Islet of Langerhans (tissue), 1 donor: ENCODE measurements around the gene KIAA1755.

Experiments used
- FAIRE-seq: peaks from one replicate; lab custom pipeline; 2011; peaks lifted over from hg19 to GRCh38; lab: Jason Lieb, UNC

The KIAA1755 gene

DNA sequence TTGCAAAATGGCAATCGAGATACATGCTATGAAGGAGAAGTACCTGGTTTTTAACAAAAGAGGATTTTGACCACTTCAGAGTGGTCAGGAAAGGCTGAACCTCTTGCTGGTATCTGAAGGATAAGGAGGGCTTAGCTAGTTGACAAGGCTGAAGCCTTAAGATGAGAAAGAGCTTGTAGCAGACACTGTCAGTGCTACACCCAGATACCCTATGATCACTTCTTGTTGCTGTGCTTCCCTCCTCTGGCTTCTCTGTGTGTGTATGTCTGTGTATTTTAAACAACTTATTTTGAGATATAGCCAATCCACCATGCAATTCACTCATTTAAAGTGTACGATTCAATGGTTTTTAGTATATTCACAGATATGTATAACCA lies 56.6 kb downstream of the KIAA1755 start:
- no peak for FAIRE-seq

DNA sequence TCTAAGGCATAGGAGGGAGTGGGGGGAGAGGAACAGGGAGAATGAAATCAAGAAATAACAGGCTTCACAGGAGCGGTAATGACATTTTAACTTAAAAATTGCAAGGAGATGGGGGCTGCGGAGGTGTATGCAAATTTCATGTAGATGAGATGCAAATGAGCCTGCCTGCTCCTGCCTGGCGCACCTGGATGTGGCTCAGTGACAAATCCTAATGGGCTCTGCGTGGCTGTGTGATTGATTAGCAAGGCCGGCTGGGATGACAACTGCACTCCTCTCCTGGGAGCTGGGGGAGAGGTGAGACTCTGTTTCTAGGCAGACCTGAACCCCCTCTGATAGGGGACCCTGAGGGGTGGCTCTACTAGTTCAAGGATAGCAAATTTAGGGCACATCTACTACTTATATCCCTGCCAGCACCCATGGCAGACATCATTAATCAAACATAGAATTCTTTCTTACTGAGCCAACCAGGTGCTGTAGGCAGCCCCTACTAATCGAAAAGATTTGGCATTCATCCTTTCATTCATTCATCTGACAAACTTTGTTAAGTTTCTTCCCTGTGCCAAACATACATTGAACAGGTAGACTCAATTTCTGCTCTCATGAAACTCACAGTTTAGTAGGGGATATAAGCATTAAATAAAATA lies 57.1 kb downstream of the KIAA1755 start:
- FAIRE-seq, result no peak

DNA sequence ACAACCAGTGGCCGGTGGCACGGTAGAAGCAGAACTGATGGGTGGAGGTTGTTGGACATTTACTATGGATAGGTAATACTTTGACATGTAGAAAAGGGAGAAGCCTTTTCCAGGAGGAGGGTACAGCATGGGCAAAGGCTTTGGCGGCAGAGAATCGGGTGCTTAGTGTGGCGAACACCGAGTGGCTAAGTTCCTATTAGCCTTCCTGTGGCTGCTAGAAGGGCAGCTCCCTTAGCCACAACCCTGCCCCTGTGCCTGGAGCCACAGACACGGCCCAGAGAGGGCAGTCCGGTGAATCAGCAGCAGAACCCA lies 57.6 kb downstream of the KIAA1755 start:
- no peak for FAIRE-seq

DNA sequence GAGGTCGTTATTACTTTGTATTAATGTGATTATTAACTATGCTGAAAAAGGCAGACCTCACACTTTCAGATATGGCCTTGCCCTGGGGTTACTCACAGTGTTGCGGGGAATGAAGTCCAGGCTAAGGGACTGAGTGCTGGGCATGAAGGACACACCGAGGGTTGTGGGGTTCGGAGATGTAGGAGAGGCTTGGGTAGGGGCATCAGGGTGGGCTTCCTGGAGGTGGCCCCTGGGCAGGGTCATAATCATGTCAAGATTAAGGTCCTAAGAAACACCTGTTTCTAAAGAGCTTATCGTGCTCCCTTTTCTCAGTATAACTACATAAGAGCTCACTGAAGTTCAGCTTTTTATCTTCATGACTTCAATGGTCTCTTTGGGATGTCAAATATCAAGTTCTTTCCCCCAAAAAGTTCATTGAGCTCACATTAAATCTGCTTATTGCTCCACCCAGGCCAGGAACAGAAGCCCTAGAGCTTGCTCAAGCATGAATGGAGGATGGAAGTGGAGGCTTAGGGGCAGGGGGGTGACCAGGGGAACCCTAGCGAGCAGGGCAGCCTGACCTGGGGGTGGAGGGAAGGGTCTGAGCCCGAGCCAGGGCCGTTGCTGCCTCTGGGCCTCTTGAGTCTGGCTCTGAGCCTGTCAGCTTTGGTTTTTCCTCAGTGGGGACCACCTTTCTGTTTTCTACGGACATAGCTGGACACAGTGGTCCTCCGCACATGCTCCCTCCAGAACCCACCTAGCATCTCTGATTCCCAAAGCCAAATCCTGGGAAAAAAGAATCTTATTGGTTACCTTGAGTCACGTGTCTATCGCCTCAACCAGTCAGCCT lies 58.2 kb downstream of the KIAA1755 start:
- FAIRE-seq, result no peak

DNA sequence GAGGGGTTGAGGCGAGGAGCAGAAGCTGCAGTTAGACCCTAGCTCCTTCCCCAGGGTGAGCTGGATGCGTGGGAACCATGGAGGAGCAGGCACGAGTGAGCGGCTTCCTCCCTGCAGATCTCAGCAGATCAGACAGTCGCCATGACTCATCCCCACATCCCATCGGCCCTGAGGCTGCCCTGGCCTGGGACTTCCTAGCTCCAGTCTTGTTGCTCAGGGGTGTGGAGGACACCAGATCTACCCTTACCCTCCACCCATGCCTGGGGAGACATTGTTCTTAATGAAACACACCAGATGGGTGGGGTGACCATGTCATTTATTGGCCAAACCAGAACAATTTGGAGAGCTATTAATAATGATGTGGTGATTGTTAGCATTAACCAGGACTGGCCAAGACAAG lies 59.2 kb downstream of the KIAA1755 start:
- FAIRE-seq, result no peak

DNA sequence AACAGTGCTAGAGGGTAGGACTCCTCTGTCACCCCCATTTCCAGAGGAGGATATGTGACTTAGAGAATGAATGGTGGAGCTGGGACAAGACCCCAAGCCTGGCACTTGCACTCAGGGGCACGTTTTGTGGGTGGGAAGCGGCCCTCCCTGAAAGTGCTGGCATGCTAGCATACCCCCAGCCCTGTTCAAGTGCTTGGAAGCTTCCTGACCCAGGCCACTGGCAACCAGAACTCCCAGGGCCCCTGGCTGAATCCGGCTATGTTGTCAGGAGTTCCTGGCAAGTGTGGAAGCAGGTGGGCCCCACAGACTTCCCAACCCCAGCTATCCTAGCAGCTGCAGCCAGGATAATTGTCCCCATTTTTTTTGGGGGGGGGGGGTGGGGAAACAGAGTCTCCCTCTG lies 59.9 kb downstream of the KIAA1755 start:
- FAIRE-seq, result no peak

DNA sequence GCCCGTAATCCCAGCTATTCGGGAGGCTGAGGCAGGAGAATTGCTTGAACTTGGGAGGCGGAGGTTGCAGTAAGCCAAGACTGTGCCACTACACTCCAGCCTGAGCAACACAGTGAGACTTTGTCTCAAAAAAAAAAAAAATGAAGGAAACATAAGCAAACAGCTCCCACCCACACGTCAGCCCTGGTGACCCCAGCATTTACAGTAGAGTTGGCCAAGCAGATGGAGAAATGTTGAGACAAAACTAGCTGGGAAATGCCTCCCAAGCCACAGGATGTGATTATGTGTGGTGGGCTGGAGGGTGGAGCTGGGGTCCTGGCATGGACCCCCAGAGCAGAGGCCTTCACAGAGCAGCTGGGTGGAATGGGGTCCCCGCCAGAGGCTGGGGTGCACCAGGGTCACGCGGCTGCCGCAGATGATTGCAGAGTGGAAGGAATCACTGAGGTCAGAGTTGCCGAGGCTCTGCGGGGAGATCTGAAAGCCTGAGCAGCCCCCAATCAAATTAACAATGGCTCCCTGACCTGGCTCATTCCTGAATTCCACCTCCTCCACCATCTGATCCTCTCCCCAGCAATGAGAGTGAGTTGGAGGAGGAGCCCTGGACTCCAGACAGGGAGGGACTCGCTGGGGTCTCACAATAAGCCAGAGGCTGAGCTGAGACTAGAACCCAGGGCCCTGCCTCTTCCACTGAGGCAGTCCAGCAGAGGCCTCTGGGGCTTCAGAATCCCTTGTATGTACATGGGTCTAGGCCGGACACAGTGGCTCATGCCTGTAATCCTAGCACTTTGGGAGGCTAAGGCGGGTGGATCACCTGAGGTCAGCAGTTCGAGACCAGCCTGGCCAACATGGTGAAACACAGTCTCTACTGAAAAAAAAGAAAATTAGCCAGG lies 60.8 kb downstream of the KIAA1755 start:
- FAIRE-seq, result no peak

DNA sequence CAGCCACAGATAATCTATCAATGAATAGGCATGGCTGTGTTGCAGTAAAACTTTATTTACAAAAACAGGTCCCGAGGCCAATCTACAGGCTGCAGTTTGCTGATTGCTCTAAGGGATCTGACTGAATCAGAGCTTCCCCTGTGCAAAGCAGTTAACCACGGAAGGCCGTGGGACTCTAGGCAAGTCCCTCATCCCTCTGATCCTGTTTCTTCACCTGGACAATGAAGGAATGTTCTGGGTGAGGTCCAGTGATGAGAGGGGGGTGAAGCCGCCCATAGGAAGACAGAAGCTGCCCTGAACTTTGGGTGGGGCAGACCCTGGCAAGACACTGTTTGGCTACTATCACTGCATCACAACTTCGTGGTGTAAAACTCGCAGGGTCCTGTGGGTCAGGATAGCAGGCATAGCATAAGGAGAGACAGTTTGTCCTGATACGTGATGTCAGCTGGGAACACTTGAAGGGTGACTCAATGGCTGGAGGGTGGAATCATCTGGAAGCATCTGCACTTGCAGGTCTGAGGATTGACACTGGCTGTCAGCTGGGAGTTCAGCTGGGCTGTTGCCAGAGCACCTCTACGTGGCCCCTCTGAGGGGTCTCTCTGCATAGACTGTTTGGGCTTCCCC lies 62.2 kb downstream of the KIAA1755 start:
- FAIRE-seq, result no peak

DNA sequence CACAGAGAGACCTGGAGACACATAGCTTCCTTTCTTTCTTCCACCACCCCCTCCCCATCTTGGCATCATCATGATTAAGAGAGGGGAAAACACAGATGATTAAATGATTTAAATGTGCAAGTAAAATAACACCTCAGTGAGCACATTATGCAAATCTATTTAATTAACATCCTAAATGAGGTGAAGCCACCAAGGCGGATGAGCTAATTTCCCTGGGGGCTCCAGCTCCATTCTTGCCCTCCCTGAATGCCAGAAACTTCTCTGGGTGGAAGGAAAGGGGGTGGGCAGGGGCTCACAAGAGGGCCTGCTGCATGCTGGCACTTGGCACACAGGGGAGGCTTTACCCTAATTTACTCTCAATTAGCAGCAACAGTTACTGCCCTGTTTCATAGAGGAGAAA lies 62.9 kb downstream of the KIAA1755 start:
- no peak for FAIRE-seq

DNA sequence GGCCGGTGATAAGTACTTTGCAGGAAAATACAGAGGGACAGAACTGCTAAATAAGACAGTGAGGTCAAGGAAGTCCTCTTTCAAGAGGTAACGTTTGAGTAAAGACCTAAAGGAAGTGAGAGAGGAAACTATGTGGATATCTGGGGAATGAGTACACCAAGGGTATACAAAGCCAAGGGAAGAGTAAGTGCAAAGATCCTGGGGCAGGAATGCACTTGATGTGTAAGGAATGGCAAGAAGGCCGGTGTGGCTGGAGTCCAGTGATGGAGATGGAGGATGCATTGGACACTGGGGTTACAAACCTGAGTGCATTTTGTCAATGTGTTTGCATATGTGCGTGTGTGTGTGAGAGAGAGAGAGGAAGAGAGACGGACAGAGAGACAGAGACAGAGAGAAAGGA lies 63.3 kb downstream of the KIAA1755 start:
- FAIRE-seq, result no peak

DNA sequence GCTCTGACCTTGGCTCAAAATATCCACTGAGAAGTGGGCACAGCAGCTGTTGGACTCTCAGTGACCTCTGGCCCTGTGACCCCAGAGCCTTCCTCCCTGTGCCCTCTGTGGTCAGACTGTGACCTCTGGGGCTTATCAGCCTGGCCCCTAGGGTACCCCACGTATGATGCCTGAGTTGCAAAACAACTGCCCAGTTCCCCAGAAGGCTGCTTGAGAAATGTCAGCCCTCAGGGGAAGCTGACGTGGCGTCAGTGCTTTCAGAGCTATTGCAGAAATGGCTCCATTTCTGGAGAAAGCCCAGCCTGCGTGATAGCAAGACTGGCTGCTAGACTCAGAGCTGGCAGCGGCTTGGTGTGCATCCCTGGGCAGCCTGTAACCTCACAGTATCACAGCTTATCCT lies 63.9 kb downstream of the KIAA1755 start:
- FAIRE-seq, result no peak

DNA sequence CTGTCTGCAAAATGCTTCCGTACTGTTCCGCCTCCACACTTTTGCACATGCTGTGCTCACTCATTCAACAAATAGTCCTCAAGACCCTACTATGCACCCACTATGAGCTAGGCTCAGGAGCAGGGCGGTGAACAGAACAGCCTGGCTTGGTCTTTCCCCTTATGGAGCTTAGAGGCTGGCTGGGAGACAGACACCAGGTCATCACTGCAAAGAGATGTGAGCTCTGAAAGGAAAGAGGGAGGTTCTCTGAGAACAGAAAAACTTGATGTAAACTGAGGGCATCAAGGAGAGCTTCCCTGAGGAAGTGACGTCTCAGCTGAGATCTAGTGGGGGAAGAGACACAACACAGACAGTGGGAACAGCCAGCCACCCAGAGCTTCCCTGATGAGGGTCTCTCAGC lies 64.5 kb downstream of the KIAA1755 start:
- no peak for FAIRE-seq

DNA sequence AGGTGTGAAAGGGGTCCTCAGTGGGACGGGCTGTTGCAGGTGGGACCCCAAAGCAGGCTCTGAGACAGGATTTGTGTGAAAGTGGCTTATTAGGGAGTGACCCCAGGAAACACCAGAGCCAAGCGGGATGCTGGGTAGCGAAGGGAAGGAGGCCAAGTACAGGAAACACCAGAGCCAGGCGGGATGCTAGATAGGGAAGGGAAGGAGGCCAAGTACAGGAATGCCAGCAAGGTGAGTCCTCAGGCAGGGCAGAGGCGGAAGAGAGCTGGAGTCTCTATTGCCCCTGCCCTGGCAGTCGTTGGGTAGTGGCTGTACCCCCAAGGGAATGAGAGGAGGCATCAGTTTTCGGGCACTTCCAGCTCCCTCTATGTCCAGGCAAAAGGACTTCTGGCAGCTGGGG lies 65.0 kb downstream of the KIAA1755 start:
- no peak for FAIRE-seq

DNA sequence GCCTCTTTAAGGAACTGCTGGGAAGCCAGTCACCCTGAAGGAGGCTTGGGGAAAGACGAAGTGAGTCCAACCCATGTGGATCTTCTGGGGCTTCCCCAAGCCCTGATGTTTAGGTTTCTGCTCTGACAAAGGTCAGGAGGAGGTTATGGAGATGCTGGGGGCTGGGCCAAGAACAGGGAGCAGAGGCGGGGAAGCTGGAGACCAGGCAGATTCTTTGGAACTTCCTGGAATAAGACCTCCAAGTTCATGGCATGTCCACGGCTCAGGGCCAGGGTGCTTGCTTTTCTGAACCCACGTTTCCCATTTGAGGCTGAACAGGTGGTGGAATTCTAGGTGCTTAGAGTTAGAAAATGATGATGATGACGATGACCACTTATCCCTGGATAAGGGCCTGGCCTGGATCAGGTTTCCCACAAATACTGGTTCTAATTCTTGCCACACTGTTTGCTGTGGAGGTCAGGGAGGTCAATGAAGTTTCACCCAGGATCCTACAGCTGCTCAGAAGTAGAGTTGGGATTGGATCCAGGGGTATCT lies 65.5 kb downstream of the KIAA1755 start:
- no peak for FAIRE-seq

DNA sequence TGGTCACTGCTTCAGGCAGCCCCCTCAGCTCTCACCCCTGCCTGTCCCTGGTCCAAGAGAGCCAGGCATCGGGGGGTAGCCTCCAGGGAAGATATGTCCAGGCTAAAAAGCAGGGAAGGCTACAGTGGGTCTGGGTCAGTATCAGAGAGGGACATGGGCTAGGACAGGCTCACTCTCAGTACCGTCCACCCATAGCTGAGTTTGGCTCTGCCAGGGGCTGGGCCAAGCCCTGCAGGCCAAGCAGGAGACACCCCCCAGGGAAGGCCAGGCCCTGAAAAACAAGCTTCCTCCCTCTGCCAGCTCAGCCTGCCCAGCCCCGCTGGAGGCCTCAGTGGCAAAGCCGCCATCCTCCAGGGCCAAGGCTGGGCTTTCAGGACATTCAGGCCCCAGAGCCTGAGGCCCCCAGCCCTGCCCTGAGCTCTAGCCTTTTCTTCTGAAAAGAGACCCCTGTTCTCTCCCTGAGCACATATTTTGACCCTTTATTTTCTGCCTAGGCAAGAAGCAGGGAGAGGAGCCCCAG lies 66.9 kb downstream of the KIAA1755 start:
- FAIRE-seq, result no peak

DNA sequence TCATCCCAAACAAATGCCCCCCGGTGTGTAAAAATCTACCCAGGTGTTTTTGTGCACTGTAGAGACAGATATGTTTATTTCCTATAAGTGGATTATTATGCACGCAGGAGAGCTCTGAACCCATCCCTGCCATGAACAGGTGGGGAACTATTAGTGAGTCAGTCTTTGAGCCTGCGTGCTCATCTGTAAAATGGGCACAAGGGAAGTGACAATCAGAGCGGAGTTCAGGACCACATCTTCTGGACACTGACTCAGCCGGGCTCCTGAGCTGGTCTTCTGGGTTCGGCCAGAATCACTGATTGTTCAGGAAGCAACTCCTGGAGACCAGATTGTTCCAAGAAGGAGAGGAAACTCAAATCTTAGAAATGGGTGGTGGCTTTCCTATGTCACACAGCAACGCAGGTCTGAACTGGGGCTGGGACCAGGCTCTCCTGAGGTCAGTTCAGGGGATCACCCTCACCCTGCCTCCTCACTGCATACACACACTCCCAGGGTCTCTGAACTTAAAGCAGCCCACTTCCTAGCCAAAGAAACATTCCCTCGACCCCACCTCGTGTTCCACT lies 68.1 kb downstream of the KIAA1755 start:
- FAIRE-seq, result no peak

DNA sequence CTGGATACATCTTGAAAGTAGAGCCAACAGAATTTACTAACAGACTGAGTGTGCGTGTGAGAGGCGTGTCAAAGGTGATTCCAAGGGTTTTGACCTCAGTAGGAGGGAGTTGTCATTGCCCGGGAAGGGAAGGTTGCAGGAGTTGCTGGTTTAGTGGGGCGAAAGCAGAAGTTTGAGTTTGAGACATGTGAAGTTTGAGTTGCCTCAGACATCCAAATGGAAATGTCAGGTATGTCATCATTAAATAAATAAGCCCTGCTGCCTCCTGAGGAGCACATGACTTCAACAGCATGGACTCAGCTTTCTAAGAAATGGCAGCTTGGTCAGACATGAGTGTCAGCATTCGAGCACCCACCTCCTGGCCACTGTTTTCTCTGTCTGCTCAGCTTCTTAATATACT lies 68.9 kb downstream of the KIAA1755 start:
- no peak for FAIRE-seq

DNA sequence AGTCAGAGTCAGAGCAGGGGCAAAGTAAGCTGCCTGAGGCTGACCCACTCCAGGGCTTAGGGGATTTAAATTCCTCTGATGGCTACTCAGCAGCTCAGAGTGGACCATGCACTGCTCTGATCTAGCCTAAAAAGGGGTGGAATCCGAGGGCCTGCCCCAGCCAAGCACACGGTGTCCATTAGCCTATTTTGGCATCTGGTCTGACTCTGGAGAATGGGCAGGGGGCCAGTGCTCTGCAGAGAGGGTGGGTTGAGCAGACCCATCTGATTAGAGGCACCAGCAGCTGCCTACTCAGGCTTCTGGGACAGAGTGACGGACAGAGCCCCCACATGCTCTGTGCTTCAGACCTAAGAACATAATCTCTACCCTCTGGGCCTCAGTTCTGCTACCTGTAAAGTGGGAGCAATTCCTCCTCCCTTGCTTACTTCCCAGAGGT lies 69.6 kb downstream of the KIAA1755 start:
- FAIRE-seq, result no peak

DNA sequence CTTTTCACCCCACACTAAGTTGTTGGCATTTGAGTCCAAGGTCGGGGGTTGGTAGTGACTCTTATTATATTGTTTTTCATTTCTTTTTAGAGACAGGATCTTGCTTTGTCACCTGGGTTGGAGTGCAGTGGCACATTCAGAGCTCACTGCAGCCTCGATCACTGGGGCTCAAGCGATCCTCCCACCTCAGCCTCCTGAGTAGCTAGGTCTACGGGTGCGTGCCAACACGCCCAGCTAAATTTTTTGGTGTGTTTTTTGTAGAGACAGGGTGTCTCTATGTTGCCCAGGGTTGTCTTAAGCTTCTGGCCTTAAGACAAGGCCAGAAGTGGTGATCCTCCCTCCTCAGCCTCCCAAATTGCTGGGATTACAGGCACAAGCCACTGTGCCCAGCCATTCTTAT lies 70.4 kb downstream of the KIAA1755 start:
- no peak for FAIRE-seq

DNA sequence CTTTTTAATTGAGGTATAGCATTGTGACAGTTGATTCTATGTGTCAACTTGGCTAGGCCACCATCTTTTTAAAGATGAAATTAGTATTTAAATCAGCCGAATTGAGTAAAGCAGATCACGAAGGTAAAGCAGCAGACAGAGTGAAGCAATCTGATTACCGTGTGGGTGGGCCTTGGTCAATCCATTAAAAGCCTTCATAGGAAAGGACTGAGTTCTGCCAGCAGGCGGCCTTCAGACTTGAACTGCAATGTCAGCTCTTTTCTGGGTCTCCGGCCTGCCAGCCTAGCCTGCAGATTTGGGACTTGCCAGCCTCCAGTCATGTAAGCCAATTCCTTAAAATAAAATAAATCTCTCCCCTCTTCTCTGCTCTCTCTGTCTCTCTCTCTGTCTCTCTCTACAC lies 73.0 kb downstream of the KIAA1755 start:
- FAIRE-seq, result no peak

DNA sequence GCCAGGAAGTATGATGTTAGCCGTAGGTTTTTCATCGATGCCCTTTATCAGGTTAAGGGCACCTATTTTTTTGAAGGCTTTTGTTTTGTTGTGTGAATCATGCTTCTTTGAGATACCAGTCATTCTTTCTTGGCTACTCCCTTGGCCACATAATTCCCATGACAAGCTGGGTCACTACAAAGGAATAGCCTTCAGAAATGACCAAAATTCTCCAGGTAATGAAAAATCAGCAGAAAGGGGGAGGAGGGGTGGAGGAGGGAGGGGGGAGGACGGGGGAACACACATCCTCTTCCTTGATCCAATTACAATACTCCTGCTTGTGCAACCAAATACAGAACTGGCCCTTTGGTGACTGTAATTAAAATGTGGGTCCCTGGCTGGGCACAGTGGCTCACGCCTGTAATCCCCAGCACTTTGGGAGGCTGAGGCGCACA lies 73.7 kb downstream of the KIAA1755 start:
- no peak for FAIRE-seq

DNA sequence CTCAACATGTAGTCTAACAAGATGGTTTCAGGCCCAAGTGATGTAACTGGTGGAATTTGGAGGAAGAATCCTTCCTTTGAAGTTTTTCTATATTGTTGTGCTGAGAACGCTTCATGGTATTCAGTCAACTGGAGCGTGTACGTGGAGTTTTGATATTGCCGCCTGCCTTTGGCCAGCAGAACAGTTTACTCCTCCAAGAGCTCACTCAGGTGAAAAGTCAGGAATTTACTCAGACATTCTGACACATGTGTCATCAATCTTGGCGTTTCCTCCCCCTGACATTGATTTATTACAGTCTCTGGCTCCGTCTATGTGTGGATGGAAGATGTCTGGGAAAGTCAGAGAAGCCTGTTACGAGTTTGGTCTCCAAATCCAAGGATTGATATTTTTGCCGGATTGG lies 76.4 kb downstream of the KIAA1755 start:
- no peak for FAIRE-seq
